GM12872 (cell line): ENCODE data around the gene MMD.

ENCODE experiments used
- TF ChIP-seq, protein P1 (sequence below): IDR thresholded peaks from 3 replicates; pipeline ENCODE4 v1.5.1; 2011; ENCODE audit warnings: low read depth, mild to moderate bottlenecking, low read length, moderate library complexity; ENCODE audit not compliant: insufficient read depth

MMD gene

DNA sequence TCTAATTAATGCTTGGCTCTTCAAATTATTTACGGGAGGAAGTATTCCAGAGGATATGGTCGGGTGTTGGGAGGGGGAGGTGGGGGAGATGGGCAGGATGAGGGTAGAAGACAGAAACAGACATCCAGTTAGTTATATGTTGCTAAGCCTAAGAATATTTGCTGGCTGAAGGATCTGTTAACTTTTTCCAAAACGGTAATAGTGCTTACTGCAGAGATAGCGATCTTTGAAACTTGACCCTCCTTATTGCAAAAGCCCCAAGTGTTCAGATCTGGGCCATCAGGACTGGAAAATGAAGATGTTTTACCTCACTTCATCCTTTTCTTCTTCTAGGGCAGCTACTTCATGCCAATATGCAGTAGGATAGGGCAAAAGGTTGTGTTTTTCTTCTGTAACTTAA is 27.0 kb upstream of the MMD start:
- TF ChIP-seq, protein P1, sequence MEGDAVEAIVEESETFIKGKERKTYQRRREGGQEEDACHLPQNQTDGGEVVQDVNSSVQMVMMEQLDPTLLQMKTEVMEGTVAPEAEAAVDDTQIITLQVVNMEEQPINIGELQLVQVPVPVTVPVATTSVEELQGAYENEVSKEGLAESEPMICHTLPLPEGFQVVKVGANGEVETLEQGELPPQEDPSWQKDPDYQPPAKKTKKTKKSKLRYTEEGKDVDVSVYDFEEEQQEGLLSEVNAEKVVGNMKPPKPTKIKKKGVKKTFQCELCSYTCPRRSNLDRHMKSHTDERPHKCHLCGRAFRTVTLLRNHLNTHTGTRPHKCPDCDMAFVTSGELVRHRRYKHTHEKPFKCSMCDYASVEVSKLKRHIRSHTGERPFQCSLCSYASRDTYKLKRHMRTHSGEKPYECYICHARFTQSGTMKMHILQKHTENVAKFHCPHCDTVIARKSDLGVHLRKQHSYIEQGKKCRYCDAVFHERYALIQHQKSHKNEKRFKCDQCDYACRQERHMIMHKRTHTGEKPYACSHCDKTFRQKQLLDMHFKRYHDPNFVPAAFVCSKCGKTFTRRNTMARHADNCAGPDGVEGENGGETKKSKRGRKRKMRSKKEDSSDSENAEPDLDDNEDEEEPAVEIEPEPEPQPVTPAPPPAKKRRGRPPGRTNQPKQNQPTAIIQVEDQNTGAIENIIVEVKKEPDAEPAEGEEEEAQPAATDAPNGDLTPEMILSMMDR, result no peak

DNA sequence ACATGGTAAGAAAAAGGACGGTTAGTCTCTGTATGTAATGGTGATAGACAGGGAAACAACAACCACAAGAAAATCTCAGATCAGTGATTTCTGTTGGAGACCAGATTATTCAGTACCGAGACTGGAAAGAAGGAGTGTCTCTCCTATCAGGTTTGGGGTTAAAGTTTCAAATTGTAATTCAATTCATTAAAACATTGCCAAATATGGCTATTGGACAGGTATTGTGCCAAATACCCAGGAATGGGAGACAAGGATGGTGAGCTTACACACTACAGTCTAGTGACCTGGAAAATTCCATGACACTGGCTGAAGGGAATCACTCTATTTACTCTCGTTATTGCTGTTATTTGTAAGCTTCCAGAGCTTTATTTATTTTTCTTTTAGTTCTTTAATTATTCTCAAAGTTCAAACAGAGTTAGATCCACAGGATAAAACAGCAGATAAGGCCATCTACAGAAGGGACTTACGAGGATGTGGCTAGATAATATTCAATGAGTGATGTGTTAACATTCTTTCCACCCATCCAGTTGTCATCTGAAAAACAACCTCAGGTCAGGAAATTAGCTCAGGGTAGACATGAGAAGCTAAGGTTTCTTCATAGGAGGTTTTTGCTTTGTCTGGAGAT is 25.1 kb upstream of the MMD start:
- TF ChIP-seq, protein P1, result no peak

DNA sequence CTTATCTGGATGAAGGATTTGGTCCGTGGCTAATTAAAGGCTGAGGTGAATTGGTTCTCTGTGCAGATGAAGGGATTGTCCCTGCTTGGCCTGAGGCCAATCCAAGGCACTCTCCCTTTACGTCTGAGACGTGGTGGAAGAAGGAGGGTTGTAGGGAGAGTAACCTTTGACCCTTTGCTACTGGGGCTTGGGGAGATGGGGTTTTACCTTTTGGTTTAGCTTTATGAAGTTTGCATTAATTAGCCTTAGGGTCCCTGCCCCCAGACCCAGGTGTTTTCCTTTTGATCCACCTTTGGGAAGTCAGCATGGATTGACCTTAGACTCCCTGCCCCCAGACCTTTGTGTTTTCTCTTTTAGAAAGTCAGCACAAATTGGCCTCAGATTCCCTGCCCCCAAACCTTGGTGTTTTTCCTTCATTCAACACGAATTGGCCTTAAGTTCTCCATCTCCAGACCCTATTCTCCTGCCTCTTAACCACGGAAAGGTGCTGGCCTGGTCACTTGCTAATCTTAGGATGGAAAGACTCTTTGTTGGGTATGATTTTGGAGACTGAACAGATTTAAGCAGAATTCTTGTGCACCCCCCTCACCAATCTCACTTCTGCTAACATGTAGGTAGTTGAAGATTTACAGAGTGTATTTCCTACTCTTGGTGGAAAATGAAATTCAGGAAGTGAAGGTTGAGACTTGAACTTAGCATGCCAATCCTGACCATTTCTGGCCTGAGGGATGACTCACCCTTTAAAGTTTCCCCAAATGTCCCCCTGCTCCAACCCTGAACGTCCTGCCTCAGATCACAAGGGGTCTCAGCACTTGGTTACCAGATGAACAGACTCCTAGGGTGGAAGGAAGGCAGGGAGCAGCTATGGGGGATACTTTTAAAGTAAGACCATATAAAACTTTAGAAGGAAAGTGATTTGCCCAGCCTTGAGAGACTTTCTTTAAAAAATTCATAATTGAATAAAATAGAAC is 23.1 kb upstream of the MMD start:
- TF ChIP-seq, protein P1, result no peak

DNA sequence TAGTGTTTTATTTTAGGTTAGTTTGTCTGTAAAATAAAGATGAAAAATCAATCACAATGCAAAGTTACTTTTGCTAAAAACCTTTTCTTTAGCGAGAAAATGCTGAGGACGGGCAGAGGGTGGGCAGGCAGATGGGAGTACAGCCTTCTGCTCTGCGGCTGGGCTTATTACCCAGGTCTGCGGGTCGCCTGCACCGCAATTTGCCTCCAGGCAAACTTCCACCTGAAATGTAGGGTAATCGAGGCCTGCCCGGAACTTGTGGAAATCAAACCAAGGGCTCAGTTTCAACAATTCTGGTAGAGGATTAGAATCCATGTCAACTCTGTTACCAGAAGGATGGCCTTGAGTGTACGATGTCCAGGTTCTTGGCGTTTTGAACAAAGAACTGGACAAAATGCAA is 22.3 kb upstream of the MMD start:
- TF ChIP-seq, protein P1, result no peak

DNA sequence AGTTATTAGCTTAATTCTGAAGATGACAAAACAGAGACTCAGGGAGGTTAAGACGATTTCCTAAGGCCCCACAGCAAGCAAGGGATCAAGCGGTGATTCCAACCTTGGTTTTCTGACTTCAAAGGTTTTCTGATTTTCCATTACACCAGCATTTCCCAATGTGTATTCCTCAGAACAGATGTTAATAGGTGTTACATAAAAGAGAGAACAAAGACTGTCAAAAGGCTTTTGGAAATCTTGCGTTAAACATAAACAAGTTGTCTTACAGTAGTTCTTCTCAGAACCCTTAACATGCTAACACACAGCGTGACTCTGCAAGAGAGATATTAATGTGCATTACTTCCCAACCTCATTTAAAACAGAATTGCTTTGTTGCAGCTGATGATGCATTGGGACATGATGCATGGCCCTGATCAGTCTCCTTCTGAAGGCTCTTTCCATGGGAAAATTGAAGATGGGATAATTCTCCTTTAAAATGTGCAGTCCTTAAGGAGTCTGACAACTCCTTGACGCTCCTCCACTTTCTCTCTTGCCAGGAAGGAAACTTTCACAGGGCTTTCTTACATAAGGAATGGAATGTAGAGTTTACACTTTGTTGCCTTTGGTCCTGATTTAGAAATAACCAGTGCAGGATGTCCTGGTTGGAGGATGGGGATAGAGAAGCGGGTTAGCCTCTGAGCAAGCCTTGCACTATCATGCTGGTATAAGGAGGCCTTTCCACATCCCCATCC is 21.5 kb upstream of the MMD start:
- TF ChIP-seq, protein P1, result no peak

DNA sequence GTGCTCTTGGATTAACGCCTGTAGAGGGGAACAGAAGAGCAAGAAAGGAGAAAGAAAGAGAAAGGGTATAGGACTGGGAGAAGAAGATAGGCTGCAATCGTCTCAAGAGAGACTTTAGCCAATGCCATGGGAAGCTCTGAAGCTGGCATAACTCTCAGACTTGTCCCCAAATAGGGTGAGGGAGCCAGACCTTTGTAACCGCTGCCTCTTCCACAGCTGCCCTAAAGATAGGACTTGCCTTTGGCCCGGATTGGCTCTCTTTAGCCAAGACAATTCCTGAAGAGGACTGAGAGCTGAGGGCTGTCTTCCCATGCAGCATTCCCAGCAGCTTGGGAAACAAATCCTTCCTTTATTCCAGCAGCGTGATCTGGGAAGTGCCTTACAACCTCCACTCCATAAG is 20.8 kb upstream of the MMD start:
- TF ChIP-seq, protein P1, result no peak

DNA sequence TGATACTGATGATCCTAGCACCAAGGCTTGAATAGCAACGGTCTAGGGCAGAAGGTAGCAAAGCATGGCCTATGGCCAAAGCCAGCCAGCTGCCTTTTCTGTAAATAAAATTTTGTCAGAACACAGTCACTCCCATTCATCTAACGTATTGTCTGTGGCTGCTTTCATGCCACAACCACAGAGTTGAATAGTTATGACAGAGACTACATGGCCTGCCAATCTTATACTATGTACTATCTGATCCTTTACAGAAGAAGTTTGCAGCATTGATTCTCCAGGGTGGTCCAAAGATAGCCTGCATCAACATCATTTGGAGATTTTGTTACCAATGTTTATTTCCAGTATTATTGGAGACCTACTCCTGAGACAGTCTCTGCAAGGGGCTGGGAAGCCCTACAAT is 19.9 kb upstream of the MMD start:
- TF ChIP-seq, protein P1, result no peak
